Lung (tissue), 12 donors: ENCODE results near the gene TEX54. TPM values are rescaled to one million over a fixed set of nuclear protein-coding genes. Genes with fewer than 3 reads are reported as not detected.

Experiments used
- ATAC-seq: fragments of 200-7000 bp; cut with Tn5 transposase; one replicate; pipeline ENCODE4 v1.9.1; 2020; ENCODE audit warnings: moderate number of reproducible peaks; ENCODE audit not compliant: insufficient read depth, low FRiP score
- DNase-seq, 3 donors: peaks; one replicate each; pipeline ENCODE4 v3.0.0-alpha.2; 2013 to 2017
- H3K27ac ChIP-seq, 2 donors: one replicate each; pipeline ENCODE4 v1.5.1; 2013; ENCODE audit warnings: mild to moderate bottlenecking in 2 of 2, moderate library complexity in 2 of 2, control low read depth in 1 of 2, inconsistent platforms in 1 of 2, low read depth in 1 of 2, low read length in 1 of 2
- H3K27me3 ChIP-seq, 3 donors: one replicate each; pipeline ENCODE4 v1.5.1; 2013; ENCODE audit warnings: low read length in 2 of 3; ENCODE audit not compliant: control insufficient read depth in 3 of 3, insufficient read depth in 3 of 3
- H3K36me3 ChIP-seq, 4 donors: one replicate each; pipeline ENCODE4 v1.5.1; 2013; ENCODE audit warnings: low read length in 4 of 4, mild to moderate bottlenecking in 1 of 4, moderate library complexity in 1 of 4; ENCODE audit not compliant: control insufficient read depth in 4 of 4, insufficient read depth in 4 of 4
- H3K4me1 ChIP-seq, 5 donors: one replicate each; pipeline ENCODE4 v1.5.1; 2013; ENCODE audit warnings: low read length in 5 of 5, mild to moderate bottlenecking in 2 of 5, moderate library complexity in 1 of 5; ENCODE audit not compliant: control insufficient read depth in 5 of 5, insufficient read depth in 5 of 5
- H3K4me3 ChIP-seq: one replicate; pipeline ENCODE4 v1.5.1; 2013; ENCODE audit warnings: mild to moderate bottlenecking, control low read depth, moderate library complexity
- H3K9ac ChIP-seq, 2 donors: one replicate each; pipeline ENCODE4 v1.5.1; 2013; ENCODE audit warnings: low read length in 2 of 2, control low read depth in 1 of 2; ENCODE audit not compliant: insufficient read depth in 1 of 2
- H3K9me3 ChIP-seq, 4 donors: one replicate each; pipeline ENCODE4 v1.5.1; 2013; ENCODE audit warnings: low read length in 3 of 4, mild to moderate bottlenecking in 1 of 4, moderate library complexity in 1 of 4; ENCODE audit not compliant: control insufficient read depth in 4 of 4, insufficient read depth in 3 of 4
- CTCF ChIP-seq: IDR thresholded peaks from 2 replicates; pipeline ENCODE4 v1.5.1; 2012; ENCODE audit warnings: mild to moderate bottlenecking; ENCODE audit errors: control extremely low read depth, extremely low read depth
- WGBS, 2 donors: extraction: QIAGEN DNeasy Blood & Tissue Kit; methylation state at CpG; one replicate each; pipeline ENCODE4 v1.1.7; 2013; 5-methylcytosine and 5-hydroxymethylcytosine counted together
- polyA plus RNA-seq, 2 donors: library from polyadenylated mRNA; stranded (reverse); fragments of 200-250 nt; gene quantifications; one replicate each; pipeline ENCODE4 v1.2.1, GENCODE V29; 2013
- total RNA-seq, 2 donors: library from RNA; depleted of rRNA in 1 of 2; stranded (reverse); fragments of >200 nt in 1 of 2; gene quantifications; one replicate each; pipeline ENCODE4 v1.2.1, GENCODE V29; 2014 to 2021
- donor health status: control.
- donor health status: control.
- donor health status: Bipolar disorder and iron deficiency.
- donor health status: healthy.
- donor health status: DM: yes; HTN: yes; CAD: no.

Gene TEX54
- total and polyA plus RNA-seq, 4 donors = not detected

- H3K27ac ChIP-seq = peak within 1 kb of the TSS; percentile 96 to 97
- peaks cover 12 to 35% (median 20%) of the 10 kb centered on the region in 5 donors for H3K4me1 ChIP-seq
- H3K9me3 ChIP-seq = no peaks in the 10 kb centered on the region
- no peaks in the 10 kb centered on the region for H3K27me3 ChIP-seq
- H3K4me3 ChIP-seq = peak within 1 kb of the TSS; percentile 90
- ATAC-seq (peak; percentile 91), DNase-seq (peak; percentile 89 to 93 (median 92))
- TF ChIP-seq CTCF = peak; percentile 63
- 0% methylated on average over 62 to 69 of the region's 69 CpGs for WGBS, 2 donors
- peaks cover 20 to 34% (median 29%) of the 10 kb centered on the region in 4 donors for H3K36me3 ChIP-seq
- peak within 1 kb of the TSS; percentile 98 for H3K9ac ChIP-seq
These were observed 48.4 kb upstream of the TEX54 start, which contains the start of gene SLC3A2 for GRCh38 chr11:62880803-62881578. Gene SLC3A2 (plus strand): TSS chr11:62880896. CDS start chr11:62881024, 128 bp downstream.

- WGBS, 2 donors = 0 to 1% methylated on average over 16 of the region's 16 CpGs
- DNase-seq = peak in 1 of 3 donors; percentile 56
These were observed 47.7 kb upstream of the TEX54 start for GRCh38 chr11:62880231-62880802.

GRCh38 chr11:62879235-62879978 lies 46.8 kb upstream of the TEX54 start:
- Histone ChIP-seq H3K36me3 (peaks cover 10 to 23% (median 16%) of the 10 kb centered on the region in 4 donors), H3K4me1 (peaks cover 7 to 35% (median 20%) of the 10 kb centered on the region in 5 donors), H3K9ac (peak overlapping the region; percentile 70 to 98), H3K9me3 (no peaks in the 10 kb centered on the region), H3K27ac (peak overlapping the region; percentile 73 to 96), H3K4me3 (no peak overlapping the region), H3K27me3 (no peaks in the 10 kb centered on the region)
- TF ChIP-seq CTCF = no peak
- WGBS, 2 donors = 58 to 68% methylated on average over 7 of the region's 7 CpGs
- ATAC-seq (no peak), DNase-seq (peak in 2 of 3 donors; percentile 38 to 71)

More at GRCh38 chr11:62880231-62880802, 47.7 kb upstream of the TEX54 start:
- Histone ChIP-seq H3K4me1 (peaks cover 11 to 35% (median 20%) of the 10 kb centered on the region in 5 donors), H3K4me3 (peak overlapping the region; percentile 90), H3K9me3 (no peaks in the 10 kb centered on the region), H3K27me3 (no peaks in the 10 kb centered on the region), H3K36me3 (peaks cover 15 to 27% (median 22%) of the 10 kb centered on the region in 4 donors), H3K27ac (peak overlapping the region; percentile 96 to 97), H3K9ac (peak overlapping the region; percentile 98)
- ATAC-seq = peak; percentile 7
- TF ChIP-seq CTCF = no peak
